HepG2 (cell line): ENCODE results near the gene CC2D1A. TPM values are rescaled to one million over a fixed set of nuclear protein-coding genes. Genes with fewer than 3 reads are reported as not detected.

Experiments
- ARID2 ChIP-seq: sonication (generic); formaldehyde crosslinking; IDR thresholded peaks from 2 replicates; pipeline ENCODE4 v1.8.1; 2022; ENCODE audit warnings: mild to moderate bottlenecking, missing genetic modification reagents, borderline replicate concordance
- ATF7-NPFF ChIP-seq: sonication (generic); formaldehyde crosslinking; IDR thresholded peaks from 2 replicates; pipeline ENCODE4 v1.8.1; 2023; ENCODE audit warnings: mild to moderate bottlenecking, low read depth, missing genetic modification reagents, moderate library complexity
- BRD4 ChIP-seq: sonication (generic); formaldehyde crosslinking; IDR thresholded peaks from 2 replicates; pipeline ENCODE4 v1.4.0; 2020; ENCODE audit warnings: missing genetic modification reagents
- FOXA3 ChIP-seq: IDR thresholded peaks from 2 replicates; pipeline ENCODE4 v1.6.1; 2016; ENCODE audit warnings: missing genetic modification reagents, missing compliant biosample characterization
- IKZF1 ChIP-seq: fragments of 450-650 bp; IDR thresholded peaks from 2 replicates; pipeline ENCODE4 v1.7.1; 2016
- IRF2 ChIP-seq: IDR thresholded peaks from 2 replicates; pipeline ENCODE4 v1.6.1; 2018; ENCODE audit warnings: missing genetic modification reagents, missing compliant biosample characterization
- KDM4B ChIP-seq: sonication (generic); formaldehyde crosslinking; IDR thresholded peaks from 2 replicates; pipeline ENCODE4 v1.4.0; 2020; ENCODE audit warnings: missing genetic modification reagents
- NFIC ChIP-seq: IDR thresholded peaks from 2 replicates; pipeline ENCODE4 v1.6.1; 2012; ENCODE audit warnings: mild to moderate bottlenecking, low read length, inconsistent platforms
- NFKB2 ChIP-seq: sonication (generic); formaldehyde crosslinking; IDR thresholded peaks from 2 replicates; pipeline ENCODE4 v1.4.0; 2020; ENCODE audit warnings: missing genetic modification reagents, borderline replicate concordance
- NFRKB ChIP-seq: fragments of 450-650 bp; IDR thresholded peaks from 2 replicates; pipeline ENCODE4 v1.6.1; 2017
- POLR2AphosphoS5 ChIP-seq: IDR thresholded peaks from 2 replicates; pipeline ENCODE4 v1.6.1; 2012; ENCODE audit warnings: low read depth, low read length
- RERE ChIP-seq: IDR thresholded peaks from 2 replicates; pipeline ENCODE4 v1.6.1; 2016; ENCODE audit warnings: low read depth, missing genetic modification reagents, missing compliant biosample characterization
- SP1 ChIP-seq, 2 experiments: fragments of 450-650 bp in 1 of 2; sonication (generic) in 1 of 2; formaldehyde crosslinking in 1 of 2; IDR thresholded peaks; 2 replicates each; pipeline versions ENCODE4 v1.4.0 to v1.6.1; 2016 to 2020; ENCODE audit warnings: missing genetic modification reagents in 1 of 2
- ZFP91 ChIP-seq: sonication (generic); formaldehyde crosslinking; IDR thresholded peaks from 2 replicates; pipeline ENCODE4 v1.9.0; 2022; ENCODE audit warnings: missing genetic modification reagents, mild to moderate bottlenecking, borderline replicate concordance
- ZNF275 ChIP-seq: sonication (generic); formaldehyde crosslinking; IDR thresholded peaks from 2 replicates; pipeline ENCODE4 v1.8.0; 2022; ENCODE audit warnings: missing genetic modification reagents, mild to moderate bottlenecking, inconsistent platforms, borderline replicate concordance
- ZNF44 ChIP-seq: sonication (generic); formaldehyde crosslinking; IDR thresholded peaks from 2 replicates; pipeline ENCODE4 v1.5.1; 2020; ENCODE audit warnings: mild to moderate bottlenecking, missing genetic modification reagents
- ZNF446 ChIP-seq: sonication (generic); formaldehyde crosslinking; IDR thresholded peaks from 2 replicates; pipeline ENCODE4 v1.5.0; 2020; ENCODE audit warnings: mild to moderate bottlenecking, missing genetic modification reagents
- ZNF576 ChIP-seq: sonication (generic); formaldehyde crosslinking; IDR thresholded peaks from 2 replicates; pipeline ENCODE4 v1.4.0; 2020; ENCODE audit warnings: mild to moderate bottlenecking, missing genetic modification reagents
- ZNF761 ChIP-seq: sonication (generic); formaldehyde crosslinking; conservative IDR thresholded peaks from 2 replicates; pipeline ENCODE4 v1.4.0; 2020; ENCODE audit warnings: mild to moderate bottlenecking, missing genetic modification reagents
- polyA plus RNA-seq, 8 experiments: library from polyadenylated mRNA; depleted of rRNA in 3 of 8; stranded (reverse) in 7 of 8; unstranded in 1 of 8; fragments of >200 nt; fragmentation: Illumina TruSeq in 4 of 8; extraction: Trizol in 4 of 8; gene quantifications; 2 replicates each; pipeline versions ENCODE4 v1.2.1 to v1.2.3, GENCODE V29; 2011 to 2016; ENCODE audit warnings: low read depth in 4 of 8, missing spikeins in 1 of 8, mixed read lengths in 1 of 8; ENCODE audit not compliant: insufficient read depth in 1 of 8
- total RNA-seq, 5 experiments: library from RNA; depleted of rRNA; stranded (reverse); fragments of >200 nt; fragmentation: Illumina TruSeq; extraction: Trizol; gene quantifications; 2 replicates each; pipeline ENCODE4 v1.2.3, GENCODE V29; 2016; ENCODE audit warnings: low read depth in 1 of 5

CC2D1A gene
- total and polyA plus RNA-seq, 2 of the 13 experiments (the other 11 are each of a cell fraction or from before 2014, with no cell fraction given), result 9.7 to 11.5 TPM

GRCh38 chr19:13952154-13952930, 46.3 kb downstream of the CC2D1A start, which contains the start of gene DCAF15 (continued):
- TF ChIP-seq RERE (CRISPR knock-in tag) (no peak), IRF2 (CRISPR knock-in tag) (no peak), ZFP91 (CRISPR knock-in tag) (peak; percentile 54; the same call in 1 of the 2 replicates), NFIC (no peak), ATF7-NPFF (CRISPR knock-in tag) (no peak), ZNF275 (CRISPR knock-in tag) (no peak), SP1 (IDR thresholded peaks at IDR 0.05) (no peak), SP1 (CRISPR knock-in tag; IDR thresholded peaks at IDR 0.05) (peak; percentile 95), ARID2 (CRISPR knock-in tag) (no peak), ZNF576 (CRISPR knock-in tag) (no peak), FOXA3 (CRISPR knock-in tag) (no peak), POLR2AphosphoS5 (peak; percentile 58), ZNF44 (CRISPR knock-in tag) (no peak), NFRKB (peak; percentile 60; the same call in 1 of the 2 replicates), BRD4 (CRISPR knock-in tag) (no peak), ZNF446 (no peak), KDM4B (CRISPR knock-in tag) (no peak), IKZF1 (no peak), NFKB2 (CRISPR knock-in tag) (0 out of 2 replicates have a peak, but pooled peaks have one; percentile 20), ZNF761 (no peak)
